Ecto neural progenitor cell (in vitro differentiated cells): ENCODE results near the gene LTA.
A peak's percentile ranks its signal among the peaks of the same experiment; 100 is the strongest.

Experiments
- DNase-seq: peaks from one replicate; pipeline ENCODE4 v3.0.0-alpha.2; 2018; ENCODE audit warnings: low spot score

The LTA gene

GRCh38 chr6:31569861-31570536 lies 2.1 kb upstream of the LTA start:
- DNase-seq, result no peak

- no peak for DNase-seq
Measured at GRCh38 chr6:31573239-31574105, 1.4 kb downstream of the LTA start.

- DNase-seq, result no peak
Measured at GRCh38 chr6:31574106-31575061, 2.3 kb downstream of the LTA start.

- no peak for DNase-seq
Measured at GRCh38 chr6:31575335-31575901, 3.3 kb downstream of the LTA start, which contains the start of gene TNF. TSS of gene TNF (plus strand) at chr6:31575565. CDS start at chr6:31575742, 177 bp downstream.

- no peak for DNase-seq
Measured at GRCh38 chr6:31575952-31576685, 4.0 kb downstream of the LTA start.

- no peak for DNase-seq
Measured at GRCh38 chr6:31576897-31577578, 4.9 kb downstream of the LTA start.

- no peak for DNase-seq
Measured at GRCh38 chr6:31577579-31577966, 5.5 kb downstream of the LTA start.

- DNase-seq, result no peak
Measured at GRCh38 chr6:31578184-31579118, 6.4 kb downstream of the LTA start.

- no peak for DNase-seq
Measured at GRCh38 chr6:31579119-31579505, 7.0 kb downstream of the LTA start.

- no peak for DNase-seq
Measured at GRCh38 chr6:31579546-31580437, 7.7 kb downstream of the LTA start.

GRCh38 chr6:31580438-31580740 lies 8.3 kb downstream of the LTA start:
- DNase-seq, result no peak

GRCh38 chr6:31580807-31581433 lies 8.8 kb downstream of the LTA start:
- DNase-seq, result peak; percentile 93

- no peak for DNase-seq
Measured at GRCh38 chr6:31581434-31582229, 9.5 kb downstream of the LTA start.

- no peak for DNase-seq
Measured at GRCh38 chr6:31582230-31582643, 10.1 kb downstream of the LTA start, which contains the start of gene LTB. TSS of gene LTB (minus strand) at chr6:31582424. CDS start at chr6:31582417, 7 bp downstream.

- DNase-seq, result no peak
Measured at GRCh38 chr6:31585491-31585890, 13.4 kb downstream of the LTA start.

GRCh38 chr6:31586008-31586407 lies 13.9 kb downstream of the LTA start, which contains the start of gene LST1:
TSS of gene LST1 (plus strand) at chr6:31586277. CDS start at chr6:31587300, 1,023 bp downstream.
- no peak for DNase-seq
